T1000 (cell line): ENCODE measurements around the gene ZNF385C.

Experiments
- DNase-seq: peaks from one replicate; lab custom pipeline; 2025; ENCODE audit warnings: mixed read lengths; lab: John Stamatoyannopoulos, UW

ZNF385C gene

DNA sequence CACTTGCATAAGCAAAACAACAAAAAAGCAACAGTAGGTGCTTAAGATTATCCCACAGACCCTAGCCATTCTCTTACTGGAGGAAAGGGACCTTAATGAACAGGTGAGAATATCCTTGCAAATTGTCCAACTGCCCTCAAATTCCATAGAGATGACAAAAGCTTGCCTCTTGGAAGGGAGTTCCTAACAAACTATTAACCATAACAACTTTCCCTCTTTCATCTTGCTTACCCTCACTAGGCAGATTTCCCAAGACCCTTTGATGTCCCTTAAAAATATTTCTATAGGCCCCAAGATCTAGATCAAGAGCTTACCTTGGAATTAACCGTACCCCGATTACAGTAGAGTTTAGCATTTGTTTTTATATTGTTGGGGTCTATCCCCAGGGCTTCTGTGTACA, 109.9 kb downstream of the ZNF385C start:
- DNase-seq = no peak

DNA sequence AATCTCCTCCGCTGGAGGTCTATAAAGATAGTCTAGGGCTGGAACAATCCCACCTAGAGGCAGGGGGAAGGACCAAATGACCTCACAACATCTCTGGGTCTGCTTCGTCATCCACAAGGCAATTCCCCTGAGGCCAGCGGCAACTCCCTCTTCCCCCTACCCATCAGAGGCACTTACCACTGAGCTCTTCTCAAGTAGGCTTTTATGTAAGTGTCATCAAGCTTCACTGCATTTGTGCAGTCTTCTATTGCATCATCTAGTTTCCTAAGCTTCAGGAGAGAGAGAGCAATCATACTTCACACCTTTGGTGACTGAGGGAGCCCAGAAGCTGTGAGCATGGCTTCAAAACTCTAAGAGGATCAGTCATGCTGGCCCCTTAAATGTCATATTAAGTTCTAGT, 110.6 kb downstream of the ZNF385C start:
- DNase-seq = no peak

DNA sequence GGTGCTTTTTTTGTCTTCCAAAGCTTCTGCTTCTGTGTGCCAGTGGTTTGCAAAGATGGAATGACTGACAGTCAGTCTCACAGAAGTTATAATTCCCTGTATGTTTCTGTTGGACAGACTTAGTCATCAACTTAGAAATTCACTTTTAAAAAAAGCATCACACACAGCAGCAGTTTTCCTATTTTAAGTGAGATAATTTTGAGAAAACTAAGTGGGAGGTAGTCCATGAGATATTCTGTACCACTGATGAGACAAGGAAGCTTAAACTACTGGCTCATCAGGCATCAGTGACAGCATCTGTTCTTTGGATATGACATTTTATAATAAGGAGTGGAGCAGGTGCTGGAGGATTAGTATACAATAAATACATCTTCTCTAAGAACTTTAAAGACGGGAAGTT, 111.6 kb downstream of the ZNF385C start:
- DNase-seq = no peak

DNA sequence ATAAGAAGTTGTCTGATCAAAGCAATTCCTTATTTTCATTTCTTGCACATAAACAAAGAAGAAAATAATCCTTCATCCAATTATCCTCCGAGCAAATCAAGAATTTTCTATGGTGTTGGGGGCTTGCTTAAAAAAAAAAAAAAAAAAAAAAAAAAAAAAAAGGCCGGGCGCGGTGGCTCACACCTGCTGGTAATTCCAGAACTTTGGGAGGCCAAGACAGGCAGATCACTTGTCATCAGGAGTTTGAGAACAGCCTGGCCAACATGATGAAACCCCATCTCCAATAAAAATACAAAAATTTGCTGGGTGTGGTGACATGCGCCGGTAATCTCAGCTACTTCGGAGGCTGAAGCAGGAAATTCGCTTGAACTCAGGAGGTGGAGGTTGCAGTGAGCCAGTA, 112.4 kb downstream of the ZNF385C start:
- DNase-seq = no peak

DNA sequence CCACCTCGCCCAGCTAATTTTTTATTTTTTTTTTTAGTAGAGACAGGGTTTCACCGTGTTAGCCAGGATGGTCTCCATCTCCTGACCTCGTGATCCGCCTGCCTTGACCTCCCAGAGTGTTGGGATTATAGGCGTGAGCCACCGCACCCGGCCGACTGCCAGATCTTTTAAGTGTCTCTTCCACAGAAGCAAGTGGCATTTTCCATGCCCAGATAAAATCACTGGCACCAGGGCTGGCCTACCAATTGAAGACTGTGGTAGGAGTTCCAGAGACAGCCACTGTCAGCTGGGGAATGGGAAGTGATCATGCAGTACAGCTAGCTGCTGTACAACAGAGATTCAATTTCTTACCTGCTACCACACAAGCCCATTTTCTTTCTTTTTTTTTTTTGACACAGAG, 113.8 kb downstream of the ZNF385C start:
- no peak for DNase-seq

DNA sequence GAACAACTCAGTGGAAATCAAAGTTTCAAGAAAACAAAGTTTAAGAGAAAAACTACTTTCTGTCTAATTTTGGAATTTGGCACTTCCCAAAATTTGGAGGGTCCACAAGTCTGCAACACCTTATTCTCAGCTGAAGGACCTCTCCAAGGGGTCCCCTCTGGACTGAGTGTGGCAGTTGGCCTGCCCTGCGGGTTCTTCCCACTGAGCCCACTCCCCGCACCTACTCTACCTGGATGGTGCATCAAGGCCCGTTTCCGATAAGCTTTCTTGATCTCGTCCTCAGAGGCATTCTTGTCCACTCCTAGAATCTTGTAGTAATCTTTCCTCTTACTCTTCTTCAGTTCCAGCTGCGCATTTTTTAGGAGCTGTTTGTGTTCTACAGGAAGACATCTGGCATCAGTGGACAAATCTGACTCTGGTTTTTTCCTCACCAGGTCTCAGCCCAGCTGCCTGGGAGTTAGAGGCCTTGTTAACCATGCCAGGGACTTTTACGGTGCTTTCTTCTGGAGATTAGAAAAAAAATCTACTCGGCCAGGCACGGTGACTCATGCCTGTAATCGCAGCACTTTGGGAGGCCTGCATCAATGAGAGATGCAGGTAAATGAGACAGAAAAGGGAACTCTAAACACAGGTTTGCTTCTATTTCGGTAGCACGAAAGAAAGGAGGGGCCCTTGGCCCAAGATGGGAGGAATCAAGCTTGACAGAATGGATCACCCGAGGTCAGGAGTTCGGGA, 116.1 kb downstream of the ZNF385C start:
- DNase-seq = no peak

DNA sequence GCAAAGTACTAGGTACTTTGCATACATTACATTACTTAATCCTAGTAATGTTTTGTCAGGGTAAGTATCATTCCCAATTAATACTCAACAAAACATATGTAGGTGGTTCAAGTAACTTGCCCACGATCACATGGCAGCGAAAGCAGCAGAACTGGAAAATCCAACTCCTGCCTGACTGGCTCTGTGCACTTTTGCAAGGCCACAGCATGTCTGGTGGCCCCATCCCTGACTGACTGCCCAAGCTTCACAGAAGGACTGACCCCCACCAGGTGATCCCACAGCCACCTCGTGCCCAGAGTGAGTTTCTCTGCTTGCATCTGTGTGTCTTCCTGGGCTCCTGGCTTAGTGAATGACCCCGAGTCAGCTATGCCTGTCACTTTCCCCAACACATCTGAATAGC, 120.3 kb downstream of the ZNF385C start:
- no peak for DNase-seq

DNA sequence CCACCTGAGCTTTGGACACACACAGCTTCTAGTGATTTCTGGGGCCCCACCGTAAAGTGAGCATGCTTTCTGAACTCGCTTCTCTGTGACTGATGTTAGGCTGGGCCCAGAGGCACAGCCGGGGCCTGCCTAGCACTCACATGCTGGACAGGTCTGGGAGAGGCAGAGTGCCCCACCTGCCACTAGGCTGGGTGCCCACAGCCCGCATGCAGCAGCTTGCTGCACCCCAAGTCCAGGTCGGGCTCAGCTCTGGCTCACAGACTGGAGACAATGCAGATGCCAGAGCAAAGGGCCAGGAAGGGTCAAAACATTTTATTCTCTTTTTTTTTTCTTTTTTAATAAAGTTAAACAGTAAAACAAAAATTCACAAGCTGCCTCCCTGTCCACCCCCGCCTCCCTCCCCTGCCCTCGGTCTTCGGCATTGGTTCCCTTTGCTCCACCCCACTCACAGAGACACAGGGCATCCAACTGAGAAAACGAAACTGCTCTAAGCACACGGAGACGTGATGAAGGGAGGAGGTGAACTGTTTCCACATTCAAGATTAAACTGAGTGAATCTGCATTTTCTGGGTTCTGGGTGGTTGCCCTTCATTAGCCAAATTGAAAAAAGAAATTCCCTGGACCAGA, 122.0 kb downstream of the ZNF385C start:
- DNase-seq = no peak
